PC-3 (cell line): ENCODE measurements around the gene MRM1.

Experiments used
- CTCF ChIP-seq: fragments of 300-600 bp; sonication (generic); conservative IDR thresholded peaks from 2 replicates; pipeline ENCODE4 v1.5.1; 2017; ENCODE audit warnings: antibody characterized with exemption, low read depth, mild to moderate bottlenecking, low read length
- EZH2 ChIP-seq: fragments of 300-600 bp; sonication (generic); IDR thresholded peaks from one replicate; pipeline ENCODE4 v1.6.1; 2017; ENCODE audit warnings: antibody characterized with exemption, mild to moderate bottlenecking, low read length; ENCODE audit not compliant: unreplicated experiment
- EZH2phosphoT487 ChIP-seq: fragments of 300-600 bp; sonication (generic); IDR thresholded peaks from 2 replicates; pipeline ENCODE4 v1.6.1; 2018; ENCODE audit warnings: mild to moderate bottlenecking, antibody characterized with exemption, low read length, borderline replicate concordance

- TF ChIP-seq EZH2 (no peak), CTCF (no peak), EZH2phosphoT487 (no peak)
Measured at GRCh38 chr17:36608280-36608679, 6.9 kb downstream of the MRM1 start.
